Central memory CD4-positive, alpha-beta T cell (primary cell): ENCODE results near the gene GHR.

ENCODE experiments used
- DNase-seq: peaks from one replicate; pipeline ENCODE4 v3.0.0; 2022

Gene GHR

GRCh38 chr5:42517164-42517563 lies 93.9 kb downstream of the GHR start:
- DNase-seq: no peak

- no peak for DNase-seq
These were observed 95.5 kb downstream of the GHR start for GRCh38 chr5:42518595-42519221.

GRCh38 chr5:42520203-42520602 lies 97.0 kb downstream of the GHR start:
- no peak for DNase-seq

- no peak for DNase-seq
These were observed 97.7 kb downstream of the GHR start for GRCh38 chr5:42520957-42521356.

DNA sequence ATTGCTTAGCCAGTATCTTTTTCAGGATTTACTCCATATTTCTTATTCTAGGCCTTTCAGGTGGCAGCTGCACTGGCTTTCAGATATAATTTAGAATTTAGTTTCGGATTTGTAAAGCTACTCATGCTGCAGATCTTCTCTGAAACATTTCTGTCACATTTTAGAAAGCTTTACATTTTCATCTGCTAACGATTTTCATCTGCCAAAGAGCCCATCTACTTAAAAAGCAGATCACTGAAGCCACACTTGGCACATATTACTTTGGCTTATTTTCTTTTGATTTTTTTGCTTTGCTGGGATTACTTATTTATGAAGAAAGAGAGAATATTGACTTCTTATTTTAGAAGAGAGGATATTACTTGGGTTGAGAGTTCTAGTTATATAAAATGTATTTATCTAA lies 98.2 kb downstream of the GHR start:
- no peak for DNase-seq

DNA sequence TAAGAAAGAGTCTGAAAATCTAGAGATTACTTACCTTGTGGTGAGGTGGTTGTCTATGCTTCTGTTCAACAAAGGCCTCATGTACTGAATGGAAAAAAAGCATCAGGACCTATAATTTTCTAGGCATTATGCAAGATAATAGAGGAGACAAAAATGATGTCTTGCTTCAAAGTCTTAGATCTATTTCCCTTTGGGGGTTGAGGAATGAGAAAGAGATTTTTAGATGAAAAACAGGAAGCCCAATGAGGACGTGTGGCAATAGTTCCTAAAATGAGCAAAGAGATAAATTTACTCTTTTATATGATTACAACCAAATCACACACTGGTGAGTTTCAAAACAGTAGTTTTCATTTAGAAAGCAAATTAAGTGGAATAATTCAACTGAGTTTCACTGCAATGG lies 99.5 kb downstream of the GHR start:
- DNase-seq: no peak

GRCh38 chr5:42526179-42526578 lies 102.9 kb downstream of the GHR start:
- no peak for DNase-seq

- no peak for DNase-seq
These were observed 108.4 kb downstream of the GHR start for GRCh38 chr5:42531611-42532010.

GRCh38 chr5:42542106-42542505 lies 118.9 kb downstream of the GHR start:
- no peak for DNase-seq

DNA sequence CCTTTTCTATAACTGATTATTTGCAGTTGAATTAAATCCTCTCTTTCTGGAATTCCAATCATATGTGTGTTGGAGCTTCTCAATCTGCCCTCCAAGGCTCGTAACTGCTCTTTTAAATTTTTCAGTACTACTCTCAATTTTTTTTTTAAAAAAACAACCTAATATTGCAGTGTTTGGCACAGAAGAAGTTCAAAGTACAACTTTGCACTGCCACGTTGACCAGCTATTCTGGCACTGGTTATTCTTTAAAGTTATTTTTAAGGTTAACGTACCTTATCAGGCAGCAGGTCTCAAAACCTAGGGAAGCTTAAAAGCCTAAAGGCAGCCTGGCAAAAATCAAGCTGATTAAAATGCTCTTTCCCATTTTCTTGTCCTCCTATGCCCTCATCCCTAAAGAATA lies 120.5 kb downstream of the GHR start:
- DNase-seq: no peak

DNA sequence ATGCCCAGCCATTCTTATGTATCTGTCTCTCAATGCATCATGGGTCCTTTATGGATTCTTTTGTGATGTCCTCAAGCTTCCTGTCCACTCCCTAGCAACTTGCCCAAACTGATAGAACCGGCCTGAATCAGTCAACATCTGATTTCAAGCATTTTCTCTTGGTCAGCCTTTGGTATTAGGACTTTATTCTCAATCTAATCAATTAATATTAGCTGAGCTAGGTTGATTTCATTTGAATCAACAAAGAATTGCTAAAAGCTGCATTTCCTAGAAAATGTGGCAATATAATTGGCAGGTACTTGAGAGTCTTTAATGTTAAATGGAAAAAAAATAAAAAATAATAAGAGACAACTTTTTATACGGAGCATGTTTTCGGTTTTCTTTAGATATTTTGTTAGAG lies 121.8 kb downstream of the GHR start:
- no peak for DNase-seq

DNA sequence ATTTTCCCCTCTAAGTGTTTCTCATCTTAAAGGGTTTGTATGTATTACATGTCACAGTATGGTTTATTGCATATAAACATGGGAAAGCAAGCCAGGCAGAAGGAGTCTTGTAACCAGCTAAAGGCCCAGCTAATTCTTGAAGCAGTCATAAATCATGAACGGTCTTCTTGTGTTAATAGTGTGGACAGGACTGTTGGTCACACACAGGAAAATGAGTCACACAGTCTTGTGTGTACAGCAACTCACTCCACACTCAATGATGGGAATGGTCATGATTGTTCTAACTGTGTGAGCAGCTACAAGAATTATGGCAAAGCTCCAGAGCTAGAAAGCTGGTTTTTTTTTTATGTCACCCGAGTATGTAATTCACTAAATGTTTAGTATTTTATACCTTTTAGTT lies 123.9 kb downstream of the GHR start:
- no peak for DNase-seq

- no peak for DNase-seq
These were observed 124.7 kb downstream of the GHR start for GRCh38 chr5:42547894-42548293.

DNA sequence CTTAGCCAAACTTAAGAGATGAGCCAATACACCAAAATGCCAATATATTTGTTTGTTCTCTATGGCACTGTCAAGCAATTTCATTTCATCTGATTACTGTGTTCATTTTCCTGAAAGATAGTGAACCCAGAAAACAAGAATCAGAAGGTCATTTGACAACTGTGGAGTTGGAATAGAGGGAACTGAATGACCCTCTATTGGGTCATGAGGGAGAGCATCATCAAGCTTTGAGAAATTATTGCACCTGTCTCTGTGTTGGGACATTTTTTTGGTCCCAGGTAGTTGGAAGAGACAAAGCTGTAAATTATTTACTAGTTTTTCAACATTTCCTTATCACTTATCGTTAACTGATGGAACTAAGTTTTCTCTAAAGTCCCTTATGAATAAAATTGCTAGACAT lies 129.4 kb downstream of the GHR start:
- no peak for DNase-seq

GRCh38 chr5:42553461-42553860 lies 130.2 kb downstream of the GHR start:
- DNase-seq: no peak

- DNase-seq: no peak
These were observed 131.8 kb downstream of the GHR start for GRCh38 chr5:42555010-42555409.

DNA sequence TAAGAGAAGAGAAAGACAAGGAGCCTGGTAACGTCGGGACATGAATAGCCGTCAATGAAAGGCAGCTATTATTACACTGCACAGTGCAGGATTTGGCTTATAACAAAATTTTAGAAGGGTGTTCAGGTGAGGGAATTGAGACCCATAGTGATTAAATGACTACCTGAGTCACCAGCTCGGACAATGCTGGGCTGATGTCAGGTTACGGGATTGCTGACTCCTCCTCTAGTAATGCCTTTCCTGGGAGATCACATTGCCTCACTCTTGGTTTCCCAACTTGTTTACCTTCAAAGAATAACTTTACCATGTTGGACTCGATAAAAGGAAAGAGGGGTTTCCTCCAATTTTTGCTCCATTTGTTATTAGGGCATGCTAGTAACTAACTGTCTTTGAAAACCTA lies 132.6 kb downstream of the GHR start:
- no peak for DNase-seq

DNA sequence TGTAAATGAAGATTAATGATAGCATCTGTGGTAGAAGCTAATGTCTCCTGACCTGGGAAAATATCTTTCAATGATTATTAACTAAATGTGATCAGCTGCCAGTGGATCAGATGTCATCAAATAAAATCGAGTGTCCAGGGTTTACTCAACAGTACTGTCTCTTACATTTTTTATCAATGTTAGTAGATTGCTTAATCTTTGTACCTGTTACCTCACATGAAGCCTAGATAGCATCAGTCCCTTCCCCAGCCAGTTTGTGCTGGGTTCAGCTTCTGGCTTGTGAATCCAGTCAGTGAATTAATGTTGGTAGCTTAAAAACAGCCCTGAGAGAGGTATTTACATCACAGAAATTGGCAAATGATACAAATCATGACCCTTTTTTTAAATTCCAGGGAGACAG lies 134.4 kb downstream of the GHR start:
- DNase-seq: no peak

DNA sequence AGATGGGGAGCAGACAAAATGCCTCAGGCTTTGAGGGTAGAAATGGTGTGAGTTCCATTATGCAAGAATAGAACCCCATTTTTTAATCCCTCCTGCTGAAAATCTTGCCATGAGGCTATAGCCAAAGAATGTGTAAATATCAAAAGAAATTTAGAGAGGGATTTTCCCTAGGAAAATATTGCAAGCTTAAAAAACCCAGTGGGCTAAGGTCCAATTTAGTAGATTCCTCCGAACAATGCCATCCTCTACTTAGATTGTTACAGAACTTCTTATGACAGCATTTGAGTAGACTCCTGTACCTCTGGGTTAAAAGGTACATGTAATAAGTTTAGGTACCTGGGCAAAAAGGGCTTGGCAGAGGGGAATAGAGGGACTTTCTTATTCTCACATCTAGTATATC lies 138.4 kb downstream of the GHR start:
- no peak for DNase-seq

DNA sequence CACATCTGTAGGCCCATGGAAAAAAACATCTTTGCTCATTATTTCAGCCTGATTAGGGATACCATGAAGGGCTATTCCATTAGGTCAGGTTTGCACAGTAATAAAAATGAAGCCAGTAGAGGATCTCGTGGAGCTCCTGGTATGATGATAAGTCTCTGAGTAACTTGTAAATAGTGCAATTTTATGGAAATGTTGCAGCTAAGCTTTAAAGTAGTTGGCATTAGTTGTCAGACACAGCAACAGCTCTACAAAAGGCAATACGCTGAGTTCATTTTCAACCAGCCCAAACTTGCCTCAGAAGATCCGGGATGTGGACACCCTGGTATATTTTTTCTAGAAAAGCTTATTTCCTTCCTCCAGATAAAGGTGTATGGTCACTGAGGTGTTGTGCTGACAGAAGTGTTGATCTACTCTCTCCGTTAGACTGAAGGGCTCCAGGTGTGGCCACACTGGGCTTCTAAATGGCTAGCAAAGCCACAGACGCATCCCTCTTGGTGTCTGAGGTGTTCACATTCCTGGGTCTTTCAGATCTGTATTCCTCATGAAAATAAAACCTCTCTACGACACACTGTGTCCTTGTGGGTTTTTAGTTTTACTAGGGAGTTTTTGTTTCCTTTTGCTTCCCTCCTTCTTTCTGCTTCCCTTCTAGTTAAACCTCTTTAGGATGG lies 141.6 kb downstream of the GHR start:
- DNase-seq: no peak

- DNase-seq: no peak
These were observed 143.5 kb downstream of the GHR start for GRCh38 chr5:42566652-42567295.

DNA sequence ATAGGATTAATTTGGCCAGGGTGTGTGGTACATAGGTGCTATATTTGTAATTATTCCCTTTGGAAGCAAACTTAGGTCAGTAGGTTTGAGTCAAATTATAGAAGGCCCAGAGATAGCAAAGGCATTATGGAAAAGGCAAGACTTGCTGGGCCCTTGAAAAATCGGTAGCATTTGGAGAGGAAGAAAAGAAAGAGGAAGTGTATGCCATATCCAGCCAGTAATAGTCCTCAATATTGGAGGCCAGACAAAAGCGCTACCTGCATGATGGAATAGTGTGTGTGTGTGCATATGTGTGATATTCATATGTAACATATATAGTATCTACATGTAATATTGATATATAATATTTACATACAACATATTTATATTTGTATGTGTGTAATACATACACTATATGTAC lies 146.1 kb downstream of the GHR start:
- DNase-seq: no peak

GRCh38 chr5:42569953-42570548 lies 146.8 kb downstream of the GHR start:
- no peak for DNase-seq
